Lower leg skin (tissue), 4 donors: Measurements from ENCODE around the gene ZNF641. TPM values are rescaled to one million over a fixed set of nuclear protein-coding genes. Genes with fewer than 3 reads are reported as not detected.
"Not testable (repeated sequence)": the region's sequence is repeated elsewhere in the genome, so short reads cannot be mapped to it uniquely, and the experiment has no call there.

ENCODE experiments used
- DNase-seq, 2 donors: peaks; one replicate each; pipeline ENCODE4 v3.0.0-alpha.2; 2019; ENCODE audit warnings: low spot score in 2 of 2
- H3K4me3 ChIP-seq: fragments of 200-600 bp; sonication (generic); 2 replicates; pipeline ENCODE4 v1.5.1; 2017; ENCODE audit warnings: mild to moderate bottlenecking, low read depth; ENCODE audit not compliant: poor library complexity, severe bottlenecking
- CTCF ChIP-seq, 3 donors: fragments of 450-650 bp; IDR thresholded peaks; one replicate each; pipeline ENCODE4 v1.5.1; 2016; ENCODE audit warnings: antibody characterized with exemption in 3 of 3, mild to moderate bottlenecking in 3 of 3, moderate library complexity in 2 of 3
- POLR2A ChIP-seq, 2 donors: fragments of 450-650 bp; IDR thresholded peaks; one replicate each; pipeline ENCODE4 v1.6.1; 2016 to 2017; ENCODE audit warnings: antibody characterized with exemption in 2 of 2, mild to moderate bottlenecking in 1 of 2, moderate library complexity in 1 of 2
- WGBS, 2 donors: methylation state at CpG; one replicate each; pipeline ENCODE4 v1.1.5; 2018; 5-methylcytosine and 5-hydroxymethylcytosine counted together
- intact Hi-C: fragments of 100-400 bp; cut with DNase I; formaldehyde crosslinking; loops from one replicate; pipeline ENCODE4 v1.15.0; 2023; ENCODE audit warnings: low total_unique reads
- total RNA-seq, 4 donors: library from RNA; depleted of rRNA; stranded (reverse); fragments of >200 nt; gene quantifications; one replicate each; pipeline ENCODE4 v1.1.0, GENCODE V29; 2016

Gene ZNF641
- total RNA-seq, 4 donors from 2014 or later: 7.8 to 14.1 (median 12.1) TPM

- TF ChIP-seq CTCF (IDR thresholded peaks at IDR 0.05): no peak
- TF ChIP-seq POLR2A (IDR thresholded peaks at IDR 0.05): no peak
- no peak for DNase-seq
- no peak overlapping the region for H3K4me3 ChIP-seq
- intact Hi-C loops: no loop called here
- 94 to 97% methylated on average over 8 of the region's 8 CpGs for WGBS, 2 donors
Measured at GRCh38 chr12:48342980-48343379, 7.7 kb downstream of the ZNF641 start.

GRCh38 chr12:48340943-48341342 is 9.8 kb downstream of the ZNF641 start:
- DNase-seq: no peak
- H3K4me3 ChIP-seq: no peak overlapping the region
- intact Hi-C loops: no loop called here
- 79 to 90% methylated on average over 2 of the region's 2 CpGs for WGBS, 2 donors
- TF ChIP-seq CTCF (IDR thresholded peaks at IDR 0.05): no peak
- no peak for TF ChIP-seq POLR2A (IDR thresholded peaks at IDR 0.05)

- WGBS, 2 donors: 88 to 91% methylated on average over 3 of the region's 3 CpGs
- no peak overlapping the region for H3K4me3 ChIP-seq
Measured at GRCh38 chr12:48339442-48340117, 11.1 kb downstream of the ZNF641 start.

GRCh38 chr12:48336564-48336963 is 14.2 kb downstream of the ZNF641 start:
- no peak overlapping the region for H3K4me3 ChIP-seq
- no peak for DNase-seq
- TF ChIP-seq POLR2A (IDR thresholded peaks at IDR 0.05) (no peak), CTCF (IDR thresholded peaks at IDR 0.05) (no peak)
- WGBS, 2 donors: 83 to 89% methylated on average over 4 of the region's 4 CpGs
- intact Hi-C loops: no loop called here

More at GRCh38 chr12:48339442-48340117, 11.1 kb downstream of the ZNF641 start:
- DNase-seq: no peak
- no peak for TF ChIP-seq POLR2A (IDR thresholded peaks at IDR 0.05)
- TF ChIP-seq CTCF (IDR thresholded peaks at IDR 0.05): no peak
- intact Hi-C loops: no loop called here

- intact Hi-C loops: no loop called here
- WGBS, 2 donors: 68 to 78% methylated on average over 2 of the region's 2 CpGs
- no peak overlapping the region for H3K4me3 ChIP-seq
- DNase-seq: no peak
- TF ChIP-seq CTCF (IDR thresholded peaks at IDR 0.05) (no peak), POLR2A (IDR thresholded peaks at IDR 0.05) (no peak)
Measured at GRCh38 chr12:48336061-48336460, 14.7 kb downstream of the ZNF641 start.

GRCh38 chr12:48334808-48335207 is 15.9 kb downstream of the ZNF641 start:
- TF ChIP-seq POLR2A (IDR thresholded peaks at IDR 0.05) (no peak), CTCF (IDR thresholded peaks at IDR 0.05) (no peak)
- 52 to 77% methylated on average over 5 of the region's 5 CpGs for WGBS, 2 donors
- DNase-seq: no peak
- no peak overlapping the region for H3K4me3 ChIP-seq
- intact Hi-C loops: no loop called here

GRCh38 chr12:48333680-48334079 is 17.0 kb downstream of the ZNF641 start:
- DNase-seq, H3K4me3 ChIP-seq, intact Hi-C loops: not testable (repeated sequence)
- 92 to 96% methylated on average over 22 to 26 of the region's 26 CpGs for WGBS, 2 donors
